H9 (cell line): ENCODE data around the gene SLC35B2. TPM values are rescaled to one million over a fixed set of nuclear protein-coding genes. Genes with fewer than 3 reads are reported as not detected.

Experiments used
- DNase-seq: peaks from one replicate; pipeline ENCODE4 v3.0.0-alpha.2; 2017
- H2AFZ ChIP-seq: one replicate; pipeline ENCODE4 v1.6.1; 2013; ENCODE audit warnings: mild to moderate bottlenecking, low read length, control low read depth, moderate library complexity
- H2AK5ac ChIP-seq: 2 replicates; pipeline ENCODE4 v1.6.1; 2013; ENCODE audit warnings: low read length, control low read depth, mixed read lengths; ENCODE audit not compliant: insufficient read length
- H2BK120ac ChIP-seq: one replicate; pipeline ENCODE4 v1.6.1; 2013; ENCODE audit warnings: low read depth, mild to moderate bottlenecking, low read length, control low read depth, inconsistent platforms; ENCODE audit not compliant: poor library complexity, severe bottlenecking
- H2BK12ac ChIP-seq: 2 replicates; pipeline ENCODE4 v1.6.1; 2013; ENCODE audit warnings: low read length, control low read depth, mixed read lengths, low read depth; ENCODE audit not compliant: insufficient read length
- H2BK15ac ChIP-seq: 2 replicates; pipeline ENCODE4 v1.6.1; 2013; ENCODE audit warnings: low read depth, low read length, control low read depth
- H2BK20ac ChIP-seq: one replicate; pipeline ENCODE4 v1.6.1; 2013; ENCODE audit warnings: low read depth, mild to moderate bottlenecking, low read length, control low read depth, inconsistent platforms; ENCODE audit not compliant: poor library complexity, severe bottlenecking
- H2BK5ac ChIP-seq: 2 replicates; pipeline ENCODE4 v1.6.1; 2013; ENCODE audit warnings: low read length, control low read depth, mixed read lengths; ENCODE audit not compliant: insufficient read length
- H3K14ac ChIP-seq: 2 replicates; pipeline ENCODE4 v1.6.1; 2013; ENCODE audit warnings: low read length, control low read depth; ENCODE audit not compliant: insufficient read depth
- H3K18ac ChIP-seq: 2 replicates; pipeline ENCODE4 v1.6.1; 2013; ENCODE audit warnings: low read depth, mild to moderate bottlenecking, mixed read lengths, low read length, control low read depth; ENCODE audit not compliant: insufficient read length
- H3K23ac ChIP-seq: 2 replicates; pipeline ENCODE4 v1.6.1; 2013; ENCODE audit warnings: low read length, control low read depth, mixed read lengths, low read depth; ENCODE audit not compliant: insufficient read length
- H3K23me2 ChIP-seq: 2 replicates; pipeline ENCODE4 v1.6.1; 2013; ENCODE audit warnings: low read depth, mild to moderate bottlenecking, mixed read lengths, low read length, control low read depth; ENCODE audit not compliant: insufficient read length, poor library complexity, severe bottlenecking
- H3K27ac ChIP-seq: 2 replicates; pipeline ENCODE4 v1.5.1; 2013; ENCODE audit warnings: low read length, control low read depth, mixed read lengths, low read depth; ENCODE audit not compliant: insufficient read length
- H3K27me3 ChIP-seq: 2 replicates; pipeline ENCODE4 v1.6.1; 2013; ENCODE audit warnings: low read length, control low read depth, inconsistent platforms; ENCODE audit not compliant: insufficient read depth
- H3K4ac ChIP-seq: 2 replicates; pipeline ENCODE4 v1.6.1; 2013; ENCODE audit warnings: low read depth, mild to moderate bottlenecking, control low read depth, inconsistent platforms, low read length, moderate library complexity
- H3K4me1 ChIP-seq: 2 replicates; pipeline ENCODE4 v1.6.1; 2013; ENCODE audit warnings: low read length, control low read depth, inconsistent platforms; ENCODE audit not compliant: insufficient read depth
- H3K4me2 ChIP-seq: 2 replicates; pipeline ENCODE4 v1.6.1; 2013; ENCODE audit warnings: low read length, control low read depth, mixed read lengths; ENCODE audit not compliant: insufficient read length, insufficient read depth
- H3K56ac ChIP-seq: 2 replicates; pipeline ENCODE4 v1.6.1; 2013; ENCODE audit warnings: low read depth, mild to moderate bottlenecking, mixed read lengths, low read length, control low read depth; ENCODE audit not compliant: insufficient read length
- H3K79me1 ChIP-seq: 2 replicates; pipeline ENCODE4 v1.6.1; 2013; ENCODE audit warnings: low read depth, mild to moderate bottlenecking, moderate library complexity, low read length, control low read depth, inconsistent platforms; ENCODE audit not compliant: insufficient read depth, poor library complexity, severe bottlenecking
- H3K79me2 ChIP-seq: 2 replicates; pipeline ENCODE4 v1.6.1; 2013; ENCODE audit warnings: low read length, control low read depth, inconsistent platforms; ENCODE audit not compliant: insufficient read depth
- H3K9ac ChIP-seq: 2 replicates; pipeline ENCODE4 v1.6.1; 2013; ENCODE audit warnings: low read length, control low read depth, mixed read lengths; ENCODE audit not compliant: insufficient read length; ENCODE audit errors: extremely low read depth
- H3K9me3 ChIP-seq: one replicate; pipeline ENCODE4 v1.6.1; 2013; ENCODE audit warnings: low read depth, low read length, inconsistent platforms; ENCODE audit not compliant: control insufficient read depth
- H3T11ph ChIP-seq: one replicate; pipeline ENCODE4 v1.6.1; 2013; ENCODE audit warnings: mild to moderate bottlenecking, low read length, control low read depth, inconsistent platforms
- H4K20me1 ChIP-seq: one replicate; pipeline ENCODE4 v1.6.1; 2013; ENCODE audit not compliant: control insufficient read depth, insufficient read length, insufficient read depth
- H4K5ac ChIP-seq: 2 replicates; pipeline ENCODE4 v1.6.1; 2013; ENCODE audit warnings: low read depth, mild to moderate bottlenecking, mixed read lengths, low read length, control low read depth; ENCODE audit not compliant: insufficient read length
- H4K8ac ChIP-seq: replicated peaks from 2 replicates; pipeline ENCODE4 v1.6.1; 2013; ENCODE audit warnings: low read length, control low read depth, mixed read lengths, low read depth; ENCODE audit not compliant: insufficient read length
- H4K91ac ChIP-seq: 2 replicates; pipeline ENCODE4 v1.6.1; 2013; ENCODE audit warnings: low read depth, mild to moderate bottlenecking, moderate library complexity, mixed read lengths, low read length, control low read depth; ENCODE audit not compliant: insufficient read length
- H3K27ac Mint-ChIP-seq, 3 experiments: 2 replicates in 2 of 3; 3 replicates in 1 of 3; pipeline ENCODE4 v1.8.0; 2020 to 2021; ENCODE audit warnings: mixed read lengths in 3 of 3, mild to moderate bottlenecking in 1 of 3, moderate library complexity in 1 of 3
- H3K27me3 Mint-ChIP-seq: 2 replicates; pipeline ENCODE4 v1.8.0; 2021; ENCODE audit warnings: low read depth, mild to moderate bottlenecking, moderate library complexity, mixed read lengths
- H3K36me3 Mint-ChIP-seq, 3 experiments: 2 replicates in 2 of 3; 3 replicates in 1 of 3; pipeline ENCODE4 v1.8.0; 2020 to 2021; ENCODE audit warnings: low read depth in 3 of 3, mixed read lengths in 3 of 3; ENCODE audit not compliant: insufficient read depth in 1 of 3
- H3K4me1 Mint-ChIP-seq, 2 experiments: 2 replicates each; pipeline ENCODE4 v1.8.0; 2020; ENCODE audit warnings: mixed read lengths in 2 of 2
- H3K4me3 Mint-ChIP-seq, 2 experiments: 2 replicates in 1 of 2; 3 replicates in 1 of 2; pipeline ENCODE4 v1.8.0; 2020 to 2021; ENCODE audit warnings: mild to moderate bottlenecking in 2 of 2, mixed read lengths in 2 of 2, moderate library complexity in 1 of 2
- H3K9me3 Mint-ChIP-seq, 2 experiments: 2 replicates in 1 of 2; 3 replicates in 1 of 2; pipeline ENCODE4 v1.8.0; 2020; ENCODE audit warnings: mild to moderate bottlenecking in 2 of 2, mixed read lengths in 2 of 2, moderate library complexity in 1 of 2
- CTCF ChIP-seq: fragments of 200-600 bp; sonication (generic); conservative IDR thresholded peaks from 3 replicates; pipeline ENCODE4 v1.8.0; 2021; ENCODE audit warnings: antibody characterized with exemption, mild to moderate bottlenecking
- WGBS: extraction: QIAGEN DNeasy Blood & Tissue Kit; methylation state at CpG from one replicate; pipeline ENCODE4 v1.1.7; 2013; ENCODE audit warnings: missing lambda C conversion rate, low lambda C conversion rate, mixed read lengths; ENCODE audit not compliant: insufficient read length; ENCODE audit errors: extremely low coverage; 5-methylcytosine and 5-hydroxymethylcytosine counted together
- total RNA-seq: library from RNA; stranded (reverse); gene quantifications from 2 replicates; pipeline ENCODE4 v1.2.1, GENCODE V29; 2021

The SLC35B2 gene
- total RNA-seq, 1 experiment from 2014 or later = 34.5 TPM

- no peak overlapping the region for H3T11ph ChIP-seq
- no peak overlapping the region for H2BK15ac ChIP-seq
- no peaks in the 10 kb centered on the region for H3K79me1 ChIP-seq
- no peak overlapping the region for H2BK20ac ChIP-seq
- H3K9ac ChIP-seq = no peak overlapping the region
- H3K27me3 ChIP-seq = no peaks in the 10 kb centered on the region
- H4K91ac ChIP-seq = no peak overlapping the region
- H3K18ac ChIP-seq = no peak overlapping the region
- H3K23me2 ChIP-seq = no peaks in the 10 kb centered on the region
- H4K20me1 ChIP-seq = peaks cover 3% of the 10 kb centered on the region
- H3K23ac ChIP-seq = no peak overlapping the region
- no peak overlapping the region for H2BK120ac ChIP-seq
- no peak overlapping the region for H4K8ac ChIP-seq
- H3K14ac ChIP-seq = no peak overlapping the region
- H3K56ac ChIP-seq = no peak overlapping the region
- no peak overlapping the region for H2BK5ac ChIP-seq
- H3K4me1 ChIP-seq = no peaks in the 10 kb centered on the region; the same call in 1 of the 2 replicates
- no peak overlapping the region for H2AK5ac ChIP-seq
- no peaks in the 10 kb centered on the region for H3K9me3 ChIP-seq
- H3K4ac ChIP-seq = no peak overlapping the region
- H3K27ac ChIP-seq = no peak overlapping the region
- no peaks in the 10 kb centered on the region for H3K79me2 ChIP-seq
- Mint-ChIP-seq H3K36me3 (no peaks in the 10 kb centered on the region; a peak in 1 of 7 replicates), H3K4me1 (peaks cover 5% of the 10 kb centered on the region in 2 experiments), H3K27ac (peak overlapping the region in 2 of 3 experiments; percentile 4 to 22; a peak in 2 of 7 replicates), H3K4me3 (no peak overlapping the region), H3K9me3 (no peaks in the 10 kb centered on the region), H3K27me3 (peaks cover 17% of the 10 kb centered on the region)
- WGBS = no CpG with 5 or more reads among the region's 7 CpGs
- DNase-seq = no peak
- no peak overlapping the region for H2AFZ ChIP-seq
- H4K5ac ChIP-seq = no peak overlapping the region
- H2BK12ac ChIP-seq = no peak overlapping the region
- no peak overlapping the region for H3K4me2 ChIP-seq
- TF ChIP-seq CTCF = no peak
These were observed 20.4 kb upstream of the SLC35B2 start for GRCh38 chr6:44277763-44278162.
